GM12878 (cell line): ENCODE data around the gene THAP10. TPM values are rescaled to one million over a fixed set of nuclear protein-coding genes. Genes with fewer than 3 reads are reported as not detected.

Experiments
- ATAC-seq: fragments of 200-7000 bp; cut with Tn5 transposase; 3 replicates; pipeline ENCODE4 v1.9.1; 2020; ENCODE audit warnings: mild to moderate bottlenecking, moderate library complexity
- BruUV-seq: library from RNA; stranded (reverse); fragments of 400-500 nt; replicated peaks from 2 replicates; lab custom pipeline; 2021; lab: Mats Ljungman, UMichigan
- CTCF ChIA-PET: fragments of 300-600 bp; sonication (Branson Sonifier 250); formaldehyde crosslinking; extraction: SDS; loops from one replicate; lab custom pipeline; 2021; ENCODE audit warnings: inconsistent platforms; lab: Yijun Ruan, JAX
- POLR2A ChIA-PET: fragments of 350-600 bp; formaldehyde crosslinking; extraction: SDS; loops from one replicate; lab custom pipeline; 2021; ENCODE audit warnings: inconsistent platforms; lab: Charles Lee
- RAD21 ChIA-PET: fragments of 300-600 bp; sonication (Branson Sonifier 250); formaldehyde crosslinking; loops from one replicate; lab custom pipeline; 2023; ENCODE audit warnings: antibody characterized with exemption; ENCODE audit not compliant: unreplicated experiment; lab: Charles Lee
- SMC1A ChIA-PET: fragments of 300-600 bp; sonication (Branson Sonifier 250); formaldehyde crosslinking; loops from one replicate; lab custom pipeline; 2023; ENCODE audit not compliant: unreplicated experiment, uncharacterized antibody; lab: Charles Lee
- DNase-seq: peaks from one replicate; pipeline ENCODE4 v3.0.0-alpha.2; 2011; ENCODE audit warnings: low read depth, low spot score
- FAIRE-seq: peaks from 3 replicates; lab custom pipeline; 2011; peaks lifted over from hg19 to GRCh38; lab: Jason Lieb, UNC
- H2AFZ ChIP-seq: 2 replicates; pipeline ENCODE4 v1.6.0; 2011; ENCODE audit warnings: low read depth, low read length, control low read depth; ENCODE audit not compliant: control insufficient read depth
- H3K27ac ChIP-seq: 2 replicates; pipeline ENCODE4 v1.5.1; 2011; ENCODE audit warnings: control low read depth; ENCODE audit not compliant: control insufficient read depth, insufficient read depth
- H3K27me3 ChIP-seq, 2 experiments: replicated peaks in 1 of 2; 2 replicates each; pipeline versions ENCODE4 v1.6.0 to v1.6.1; 2011; ENCODE audit warnings: low read length in 1 of 2; ENCODE audit not compliant: control insufficient read depth in 2 of 2, insufficient read depth in 2 of 2
- H3K36me3 ChIP-seq, 2 experiments: 2 replicates each; pipeline ENCODE4 v1.5.1; 2011; ENCODE audit warnings: low read length in 1 of 2; ENCODE audit not compliant: control insufficient read depth in 2 of 2, insufficient read depth in 2 of 2
- H3K4me1 ChIP-seq: 2 replicates; pipeline ENCODE4 v1.6.1; 2011; ENCODE audit warnings: mild to moderate bottlenecking, low read length, moderate library complexity, mixed read lengths; ENCODE audit not compliant: control insufficient read depth, insufficient read depth
- H3K4me2 ChIP-seq: 2 replicates; pipeline ENCODE4 v1.6.0; 2011; ENCODE audit warnings: control low read depth; ENCODE audit not compliant: control insufficient read depth, insufficient read depth
- H3K4me3 ChIP-seq: fragments of 200-600 bp; sonication (generic); 2 replicates; pipeline ENCODE4 v1.5.1; 2016
- H3K79me2 ChIP-seq: 2 replicates; pipeline ENCODE4 v1.6.0; 2011; ENCODE audit warnings: low read length; ENCODE audit not compliant: control insufficient read depth, insufficient read depth
- H3K9ac ChIP-seq: 2 replicates; pipeline ENCODE4 v1.8.0; 2011; ENCODE audit warnings: low read length, control low read depth, mixed read lengths; ENCODE audit not compliant: control insufficient read depth, insufficient read depth
- H3K9me3 ChIP-seq: replicated peaks from 3 replicates; pipeline ENCODE4 v1.5.1; 2011; ENCODE audit warnings: mild to moderate bottlenecking, low read length; ENCODE audit not compliant: control insufficient read depth, insufficient read depth
- H4K20me1 ChIP-seq: 2 replicates; pipeline ENCODE4 v1.6.0; 2011; ENCODE audit not compliant: control insufficient read depth, insufficient read depth
- ASH2L ChIP-seq: fragments of 300-600, 200-600 bp; sonication (generic); IDR thresholded peaks from 2 replicates; pipeline ENCODE4 v1.6.1; 2017; ENCODE audit warnings: low read depth, mild to moderate bottlenecking, borderline replicate concordance
- EP300 ChIP-seq, 2 experiments: fragments of 150-350 bp in 1 of 2; IDR thresholded peaks; 2 replicates each; pipeline ENCODE4 v1.6.1; 2011 to 2012; ENCODE audit warnings: low read depth in 2 of 2, low read length in 2 of 2, borderline replicate concordance in 1 of 2, improper control_type of control experiment in 1 of 2, inconsistent platforms in 1 of 2; ENCODE audit not compliant: control insufficient read depth in 1 of 2
- ETV6 ChIP-seq, 2 experiments: fragments of 450-650 bp in 1 of 2; IDR thresholded peaks in 1 of 2; conservative IDR thresholded peaks in 1 of 2; 2 replicates each; pipeline ENCODE4 v1.6.1; 2014; ENCODE audit warnings: antibody characterized with exemption in 1 of 2, borderline replicate concordance in 1 of 2, low read depth in 1 of 2, mild to moderate bottlenecking in 1 of 2, moderate library complexity in 1 of 2
- FOXK2 ChIP-seq: fragments of 450-650 bp; IDR thresholded peaks from 2 replicates; pipeline ENCODE4 v1.6.1; 2017; ENCODE audit warnings: mild to moderate bottlenecking, moderate library complexity
- GATAD2B ChIP-seq: fragments of 450-650 bp; conservative IDR thresholded peaks from 2 replicates; pipeline ENCODE4 v1.6.1; 2017; ENCODE audit warnings: low read depth, mild to moderate bottlenecking, moderate library complexity
- KAT2A ChIP-seq: conservative IDR thresholded peaks from 2 replicates; pipeline ENCODE4 v1.6.1; 2011; ENCODE audit warnings: low read depth, low read length; ENCODE audit not compliant: control insufficient read depth
- KDM1A ChIP-seq: fragments of 200-600 bp; sonication (generic); IDR thresholded peaks from 2 replicates; pipeline ENCODE4 v1.6.1; 2016; ENCODE audit warnings: borderline replicate concordance
- PAX8 ChIP-seq: fragments of 450-650 bp; IDR thresholded peaks from 2 replicates; pipeline ENCODE4 v1.6.1; 2017; ENCODE audit warnings: mild to moderate bottlenecking, moderate library complexity
- SUPT20H ChIP-seq: IDR thresholded peaks from 2 replicates; pipeline ENCODE4 v1.6.1; 2011; ENCODE audit warnings: low read depth, mild to moderate bottlenecking, low read length, moderate library complexity, borderline replicate concordance; ENCODE audit not compliant: control insufficient read depth
- ZNF384 ChIP-seq: IDR thresholded peaks from 2 replicates; pipeline ENCODE4 v1.6.1; 2012; ENCODE audit warnings: low read depth, mild to moderate bottlenecking, low read length, improper control_type of control experiment, borderline replicate concordance
- WGBS: methylation state at CpG from one replicate; pipeline ENCODE4 v1.1.6; 2016; ENCODE audit warnings: low lambda C conversion rate; ENCODE audit not compliant: insufficient replicate concordance, insufficient coverage; ENCODE audit errors: missing lambda C conversion rate; 5-methylcytosine and 5-hydroxymethylcytosine counted together
- in situ Hi-C: fragments of 300-500 bp; cut with MboI; formaldehyde crosslinking; loops from 9 replicates; pipeline ENCODE4 v1.14.3; 2018; ENCODE audit warnings: mixed read lengths
- intact Hi-C: fragments of 100-400 bp; cut with micrococcal nuclease; formaldehyde crosslinking; loops from one replicate; pipeline ENCODE4 v1.14.2; 2022; ENCODE audit not compliant: unreplicated experiment
- polyA plus RNA-seq, 11 experiments: library from polyadenylated mRNA; depleted of rRNA in 4 of 11; unstranded in 6 of 11; stranded (reverse) in 5 of 11; fragments of >200 nt; fragmentation: Nextera tagmentation in 4 of 11; fragmentation: Illumina TruSeq in 1 of 11; extraction: Ambion mirVana in 4 of 11; extraction: Trizol in 1 of 11; gene quantifications; 1 replicate in 1 of 11; 2 replicates in 10 of 11; pipeline versions ENCODE4 v1.2.1 to v1.2.3, GENCODE V29; 2011 to 2016; ENCODE audit warnings: inconsistent platforms in 2 of 11, missing spikeins in 2 of 11, low read depth in 1 of 11
- total RNA-seq, 4 experiments: library from RNA; depleted of rRNA in 3 of 4; stranded (reverse); fragments of >200 nt in 3 of 4; fragmentation: Illumina TruSeq in 1 of 4; extraction: Trizol in 1 of 4; gene quantifications; 2 replicates each; pipeline versions ENCODE4 v1.2.1 to v1.2.3, GENCODE V29; 2013 to 2021

The THAP10 gene
- total and polyA plus RNA-seq, 10 of the 15 experiments (the other 5 are each of a cell fraction or from before 2014, with no cell fraction given): 0.35 to 5.2 (median 1.4) TPM

DNA sequence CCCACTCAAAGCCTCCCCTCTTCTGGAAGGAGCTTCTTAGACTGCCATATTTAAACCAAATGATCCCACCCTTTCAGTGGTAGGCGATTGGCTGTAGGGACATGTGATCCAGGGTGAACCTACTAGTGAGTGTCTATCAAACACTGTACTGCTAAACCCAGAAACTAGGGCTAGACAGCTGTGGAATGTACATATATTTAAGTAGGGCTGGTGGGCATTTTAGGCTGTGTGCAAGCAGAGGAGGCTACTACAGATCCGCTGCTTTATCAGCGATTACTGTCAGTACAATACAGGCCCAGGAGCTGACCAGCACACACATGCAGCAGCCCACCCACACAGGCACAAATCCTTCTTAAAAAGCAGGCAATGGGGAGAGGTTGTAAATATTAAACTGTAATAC is 22.9 kb downstream of the THAP10 start (continued):
- TF ChIP-seq EP300 (IDR thresholded peaks at IDR 0.05; ENCODE audit: borderline replicate concordance in 1 of 2, control insufficient read depth in 1 of 2, low read depth in 2 of 2, low read length in 2 of 2) (no peak), ETV6 (conservative IDR thresholded peaks at IDR 0.05 in 1 of 2, IDR thresholded peaks at IDR 0.05 in 1 of 2; ENCODE audit: borderline replicate concordance in 1 of 2, low read depth in 1 of 2) (no peak), PAX8 (no peak)

DNA sequence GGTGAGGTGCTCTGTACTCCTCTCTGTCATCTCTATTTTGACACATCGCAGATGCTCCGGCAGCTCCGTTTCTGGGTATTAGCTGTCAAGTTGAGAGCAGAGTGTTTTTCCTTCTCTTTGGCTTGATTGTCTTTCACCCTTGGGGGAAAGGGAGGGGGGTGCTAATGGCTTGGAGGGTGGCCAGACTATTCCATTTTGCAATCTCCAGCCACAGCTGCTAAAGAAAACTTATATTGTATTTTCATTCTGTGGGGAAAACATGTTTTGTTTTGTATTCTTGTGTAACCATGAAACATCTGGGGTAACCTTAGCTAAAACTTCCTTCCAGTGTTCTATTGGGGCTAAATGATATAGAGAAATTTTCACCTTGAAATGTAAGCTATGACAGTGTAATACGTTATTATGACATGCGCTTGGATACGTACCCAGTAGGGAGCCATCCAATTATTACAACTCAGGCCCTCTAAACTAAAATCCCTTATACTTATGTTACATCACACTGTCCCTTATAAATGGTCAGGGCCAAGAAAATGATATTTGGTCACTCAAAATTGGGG is 24.2 kb downstream of the THAP10 start:
- intact Hi-C loops (no loop called here), in situ Hi-C loops (no loop called here)
- Histone ChIP-seq H3K4me1 (peaks cover 6% of the 10 kb centered on the region), H3K4me3 (no peak overlapping the region), H3K4me2 (no peak overlapping the region), H3K9ac (no peak overlapping the region), H3K9me3 (no peaks in the 10 kb centered on the region), H2AFZ (no peak overlapping the region), H3K27ac (no peak overlapping the region), H3K36me3 (no peaks in the 10 kb centered on the region), H3K27me3 (no peaks in the 10 kb centered on the region), H4K20me1 (no peaks in the 10 kb centered on the region), H3K79me2 (no peaks in the 10 kb centered on the region)
- no peak for TF ChIP-seq FOXK2
- TF ChIP-seq KAT2A: no peak
- no peak for TF ChIP-seq KDM1A
- no peak for TF ChIP-seq GATAD2B
- TF ChIP-seq SUPT20H: no peak
- no peak for TF ChIP-seq ZNF384
- no peak for TF ChIP-seq ASH2L
- CTCF ChIA-PET: no interaction called here
- ATAC-seq (no peak), FAIRE-seq (no peak), DNase-seq (no peak)
- SMC1A ChIA-PET: no interaction called here
- RAD21 ChIA-PET: no interaction called here
- POLR2A ChIA-PET: no interaction called here
- BruUV-seq: no TSS peak
- WGBS: 82% methylated on average over 6 of the region's 6 CpGs
